Measurements from ENCODE around the gene TRIM66. TPM values are rescaled to one million over a fixed set of nuclear protein-coding genes. Genes with fewer than 3 reads are reported as not detected.

Gene TRIM66
- total RNA-seq, 1 experiment from 2014 or later, result 2.1 TPM

- no peaks in the 10 kb centered on the region; the same call in 1 of the 2 replicates for H3K27me3 Mint-ChIP-seq (ENCODE audit: low read depth)
- Histone ChIP-seq H3K27ac (ENCODE audit: insufficient read length, low read depth, low read length) (no peak overlapping the region), H3T11ph (ENCODE audit: low read length) (no peak overlapping the region), H3K23me2 (ENCODE audit: insufficient read length, low read depth, low read length, poor library complexity, severe bottlenecking) (no peaks in the 10 kb centered on the region), H4K91ac (ENCODE audit: insufficient read length, low read depth, low read length) (no peak overlapping the region), H3K4me1 (ENCODE audit: insufficient read depth, low read length) (peaks cover 9% of the 10 kb centered on the region; the same call in 1 of the 2 replicates), H2AK5ac (ENCODE audit: insufficient read length, low read length) (no peak overlapping the region), H3K14ac (ENCODE audit: insufficient read depth, low read length) (no peak overlapping the region), H3K79me1 (ENCODE audit: insufficient read depth, low read depth, low read length, poor library complexity, severe bottlenecking) (no peaks in the 10 kb centered on the region), H2BK12ac (ENCODE audit: insufficient read length, low read depth, low read length) (no peak overlapping the region), H3K4ac (ENCODE audit: low read depth, low read length) (no peak overlapping the region), H3K79me2 (ENCODE audit: insufficient read depth, low read length) (no peaks in the 10 kb centered on the region), H3K9ac (ENCODE audit: extremely low read depth, insufficient read length, low read length) (no peak overlapping the region), H3K4me2 (ENCODE audit: insufficient read depth, insufficient read length, low read length) (no peak overlapping the region), H2BK120ac (ENCODE audit: low read depth, low read length, poor library complexity, severe bottlenecking) (no peak overlapping the region), H2AFZ (ENCODE audit: low read length) (no peak overlapping the region), H4K20me1 (ENCODE audit: control insufficient read depth, insufficient read depth, insufficient read length) (no peaks in the 10 kb centered on the region), H4K8ac (replicated peaks; ENCODE audit: insufficient read length, low read depth, low read length) (no peak overlapping the region), H2BK5ac (ENCODE audit: insufficient read length, low read length) (no peak overlapping the region), H3K23ac (ENCODE audit: insufficient read length, low read depth, low read length) (no peak overlapping the region), H3K18ac (ENCODE audit: insufficient read length, low read depth, low read length) (no peak overlapping the region), H3K56ac (ENCODE audit: insufficient read length, low read depth, low read length) (no peak overlapping the region), H3K27me3 (ENCODE audit: insufficient read depth, low read length) (no peaks in the 10 kb centered on the region), H2BK20ac (ENCODE audit: low read depth, low read length, poor library complexity, severe bottlenecking) (no peak overlapping the region), H4K5ac (ENCODE audit: insufficient read length, low read depth, low read length) (no peak overlapping the region), H3K9me3 (ENCODE audit: control insufficient read depth, low read depth, low read length) (no peaks in the 10 kb centered on the region), H2BK15ac (ENCODE audit: low read depth, low read length) (no peak overlapping the region)
- no CpG with 5 or more reads among the region's 5 CpGs for WGBS (ENCODE audit: extremely low coverage, insufficient read length, low lambda C conversion rate)
- no peak for TF ChIP-seq CTCF (conservative IDR thresholded peaks at IDR 0.05)
- no peak for DNase-seq
- peaks cover 0 to 6% (median 4%) of the 10 kb centered on the region in 3 experiments; a peak in 4 of 7 replicates for H3K36me3 Mint-ChIP-seq (ENCODE audit: insufficient read depth in 1 of 3, low read depth in 3 of 3)
- H3K27ac Mint-ChIP-seq, result no peak overlapping the region
- no peak overlapping the region for H3K4me3 Mint-ChIP-seq
- peaks cover 20 to 25% of the 10 kb centered on the region in 2 experiments for H3K4me1 Mint-ChIP-seq
- no peaks in the 10 kb centered on the region for H3K9me3 Mint-ChIP-seq
These were observed 40.1 kb downstream of the TRIM66 start for GRCh38 chr11:8642196-8642841.
